HG03571 (cell line): ENCODE measurements around the gene TSPAN17.

Experiments used
- ATAC-seq: cut with Tn5 transposase; IDR thresholded peaks from one replicate; pipeline ENCODE4 v1.9.1; 2021; ENCODE audit not compliant: unreplicated experiment

Gene TSPAN17

GRCh38 chr5:176621661-176622079, 25.6 kb upstream of the TSPAN17 start:
- ATAC-seq: no peak

GRCh38 chr5:176624142-176624541, 23.1 kb upstream of the TSPAN17 start:
- no peak for ATAC-seq

- no peak for ATAC-seq
Observed at GRCh38 chr5:176624938-176625337, 22.3 kb upstream of the TSPAN17 start.

GRCh38 chr5:176625512-176625911, 21.8 kb upstream of the TSPAN17 start:
- no peak for ATAC-seq

- no peak for ATAC-seq
Observed at GRCh38 chr5:176625966-176626875, 21.1 kb upstream of the TSPAN17 start.

GRCh38 chr5:176626876-176627236, 20.4 kb upstream of the TSPAN17 start:
- ATAC-seq: no peak

GRCh38 chr5:176627582-176627981, 19.7 kb upstream of the TSPAN17 start:
- ATAC-seq: no peak

- no peak for ATAC-seq
Observed at GRCh38 chr5:176628406-176629228, 18.7 kb upstream of the TSPAN17 start.

GRCh38 chr5:176629317-176629852, 17.9 kb upstream of the TSPAN17 start:
- ATAC-seq: no peak

- peak; percentile 69 for ATAC-seq
Observed at GRCh38 chr5:176629853-176630680, 17.2 kb upstream of the TSPAN17 start, which contains the start of the genes EIF4E1B and SNCB. EIF4E1B (plus strand) TSS chr5:176630675; CDS start chr5:176642788, 12,113 bp downstream. SNCB (minus strand) TSS chr5:176630534; CDS start chr5:176629654, 880 bp downstream.

GRCh38 chr5:176630681-176631222, 16.5 kb upstream of the TSPAN17 start:
- no peak for ATAC-seq

- no peak for ATAC-seq
Observed at GRCh38 chr5:176631383-176632200, 15.7 kb upstream of the TSPAN17 start.

GRCh38 chr5:176632745-176633144, 14.5 kb upstream of the TSPAN17 start:
- no peak for ATAC-seq

GRCh38 chr5:176633598-176633997, 13.7 kb upstream of the TSPAN17 start:
- no peak for ATAC-seq

- no peak for ATAC-seq
Observed at GRCh38 chr5:176636426-176636825, 10.9 kb upstream of the TSPAN17 start.

- ATAC-seq: no peak
Observed at GRCh38 chr5:176637556-176637955, 9.7 kb upstream of the TSPAN17 start.

- ATAC-seq: no peak
Observed at GRCh38 chr5:176638437-176638836, 8.8 kb upstream of the TSPAN17 start.

- ATAC-seq: no peak
Observed at GRCh38 chr5:176639208-176639607, 8.1 kb upstream of the TSPAN17 start.

- ATAC-seq: no peak
Observed at GRCh38 chr5:176639981-176640380, 7.3 kb upstream of the TSPAN17 start.
